GM19043 (cell line): Measurements from ENCODE around the gene SMARCD2.
"Not testable (repeated sequence)": the region's sequence is repeated elsewhere in the genome, so short reads cannot be mapped to it uniquely, and the experiment has no call there.

Source experiments
- ATAC-seq: cut with Tn5 transposase; IDR thresholded peaks from one replicate; pipeline ENCODE4 v1.9.1; 2021; ENCODE audit warnings: low read depth; ENCODE audit not compliant: unreplicated experiment

Gene SMARCD2

DNA sequence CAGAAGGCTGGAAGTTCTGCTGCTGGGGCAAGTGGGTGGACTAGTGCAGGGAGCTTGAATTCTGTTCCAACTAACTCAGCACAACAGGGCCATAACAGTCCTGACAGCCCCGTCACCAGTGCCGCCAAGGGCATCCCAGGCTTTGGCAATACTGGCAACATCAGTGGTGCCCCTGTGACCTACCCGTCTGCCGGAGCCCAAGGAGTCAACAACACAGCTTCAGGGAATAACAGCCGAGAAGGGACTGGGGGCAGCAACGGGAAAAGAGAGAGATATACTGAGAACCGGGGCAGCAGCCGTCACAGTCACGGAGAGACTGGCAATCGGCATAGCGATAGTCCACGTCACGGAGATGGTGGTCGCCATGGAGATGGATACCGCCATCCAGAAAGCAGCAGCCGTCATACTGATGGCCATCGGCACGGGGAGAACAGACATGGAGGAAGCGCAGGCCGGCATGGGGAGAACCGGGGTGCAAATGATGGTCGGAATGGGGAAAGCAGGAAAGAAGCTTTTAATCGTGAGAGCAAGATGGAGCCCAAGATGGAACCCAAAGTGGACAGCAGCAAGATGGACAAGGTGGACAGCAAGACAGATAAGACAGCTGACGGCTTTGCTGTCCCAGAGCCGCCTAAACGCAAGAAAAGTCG, 24.6 kb downstream of the SMARCD2 start:
- no peak for ATAC-seq

DNA sequence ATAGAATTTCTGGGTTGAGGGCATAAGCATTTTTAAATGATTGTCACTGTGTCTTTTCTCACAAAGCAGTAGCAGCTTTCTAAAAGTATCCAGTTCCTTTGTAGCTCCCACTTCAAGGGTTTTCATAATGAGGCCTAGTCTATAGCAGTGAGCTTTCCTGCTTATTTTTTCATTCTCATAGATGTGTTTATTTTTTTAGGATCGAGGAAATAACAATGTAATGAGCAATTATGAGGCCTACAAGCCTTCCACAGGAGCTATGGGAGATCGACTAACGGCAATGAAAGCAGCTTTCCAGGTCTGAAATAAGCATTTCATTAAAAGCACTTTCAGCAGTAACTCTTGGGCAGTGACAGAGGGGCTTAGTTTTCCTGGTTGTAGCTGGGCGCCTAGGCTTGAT, 25.8 kb downstream of the SMARCD2 start:
- ATAC-seq = no peak

- no peak for ATAC-seq
These were observed 26.4 kb downstream of the SMARCD2 start for GRCh38 chr17:63816123-63816522.

GRCh38 chr17:63809970-63810369, 32.5 kb downstream of the SMARCD2 start:
- no peak for ATAC-seq

DNA sequence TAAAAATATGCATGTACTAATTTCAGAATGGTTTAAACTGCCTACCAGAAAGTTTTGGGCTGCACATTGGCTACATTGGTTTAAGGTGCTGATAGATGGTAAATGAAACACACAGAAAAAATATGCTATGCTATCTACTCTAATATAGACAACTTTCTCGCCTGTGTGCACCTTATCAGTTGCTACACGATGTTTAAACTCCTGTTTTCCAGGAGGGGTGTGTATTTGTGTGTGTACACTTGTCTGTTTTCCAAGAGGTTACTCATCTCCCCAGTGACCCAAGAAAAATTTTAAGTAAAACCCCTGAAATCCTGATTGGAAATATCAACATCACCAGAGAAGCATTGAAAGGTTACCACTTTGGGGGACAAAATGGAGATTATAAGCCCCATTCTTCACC, 36.9 kb downstream of the SMARCD2 start:
- ATAC-seq = no peak

DNA sequence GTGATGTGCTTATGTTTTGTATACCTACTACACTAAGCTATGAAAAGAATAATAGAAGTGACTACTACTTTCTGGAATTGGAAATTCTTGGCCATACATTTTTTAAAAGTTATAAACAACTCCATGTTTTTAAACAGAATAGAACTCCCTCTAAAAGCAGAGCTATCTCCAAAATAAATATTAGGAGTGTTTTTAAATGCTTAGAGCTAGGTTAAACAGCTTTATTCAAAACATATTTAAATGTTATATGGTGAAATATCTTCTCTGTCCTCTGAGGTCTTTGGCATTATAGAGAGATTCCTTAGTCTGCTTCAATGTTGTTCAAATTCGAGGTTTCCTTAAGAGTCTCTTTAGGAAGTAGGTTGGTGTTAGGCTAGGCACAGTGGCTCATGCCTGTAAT, 38.2 kb downstream of the SMARCD2 start:
- ATAC-seq = no peak

- ATAC-seq = no peak
These were observed 41.7 kb downstream of the SMARCD2 start for GRCh38 chr17:63800783-63801182.

DNA sequence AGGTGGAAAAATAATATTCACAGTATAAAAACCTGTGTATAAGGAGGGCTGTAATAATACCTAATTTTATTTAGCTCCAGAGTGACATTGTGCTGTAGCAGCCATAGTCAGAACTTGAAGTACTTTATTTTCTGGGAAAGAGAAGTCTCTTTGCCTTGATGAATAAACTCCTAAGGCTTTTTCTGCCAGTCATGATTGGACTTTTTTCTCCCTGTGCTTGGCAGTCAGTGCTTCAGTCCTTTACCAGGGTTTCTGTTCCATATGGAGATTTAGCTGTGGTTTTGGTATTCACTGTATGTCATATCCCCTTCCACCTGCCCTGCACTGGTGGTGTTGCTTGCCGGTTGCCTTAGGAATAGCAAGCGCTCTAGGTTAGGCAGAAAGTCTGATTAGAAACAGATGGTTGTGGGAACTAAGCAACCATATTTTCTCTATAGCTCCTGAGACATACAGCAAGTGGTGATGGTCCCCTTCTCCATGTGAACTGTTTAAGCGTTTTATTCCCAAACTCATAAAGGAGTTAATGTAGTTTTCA, 43.8 kb downstream of the SMARCD2 start:
- no peak for ATAC-seq

DNA sequence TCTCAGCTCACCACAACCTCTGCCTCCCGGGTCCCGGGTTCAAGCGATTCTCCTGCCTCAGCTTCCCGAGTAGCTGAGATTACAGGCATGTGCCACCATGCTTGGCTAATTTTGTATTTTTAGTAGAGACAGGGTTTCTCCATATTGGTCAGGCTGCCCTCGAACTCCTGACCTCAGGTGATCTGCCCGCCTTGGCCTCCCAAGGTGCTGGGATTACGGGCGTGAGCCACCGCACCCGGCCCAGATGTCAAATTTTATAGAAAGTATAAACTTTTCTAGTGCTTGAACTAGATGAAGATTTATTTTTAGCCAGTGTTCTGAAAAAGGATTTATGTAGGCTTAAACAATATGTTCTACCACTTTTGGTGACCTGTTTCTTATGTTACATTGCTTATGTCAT, 46.1 kb downstream of the SMARCD2 start:
- not testable (repeated sequence) for ATAC-seq

GRCh38 chr17:63792055-63792729, 50.3 kb downstream of the SMARCD2 start:
- ATAC-seq = no peak

DNA sequence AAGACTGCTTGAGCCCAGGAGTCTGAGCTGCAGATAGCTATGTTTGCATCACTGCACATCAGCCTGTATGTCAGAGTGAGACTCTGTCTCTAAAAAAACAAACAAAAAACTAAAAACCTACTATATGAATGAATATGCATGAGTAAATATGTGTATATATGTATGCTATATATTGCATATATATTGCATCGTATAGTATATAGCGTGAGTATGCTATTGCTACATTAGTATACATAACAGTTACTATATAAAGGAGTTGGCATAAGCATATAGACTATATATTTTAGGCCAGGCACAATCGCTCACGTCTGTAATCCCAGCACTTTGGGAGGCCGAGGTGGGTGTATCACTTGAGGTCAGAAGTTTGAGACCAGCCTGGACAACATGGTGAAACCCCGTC, 52.4 kb downstream of the SMARCD2 start:
- no peak for ATAC-seq

- no peak for ATAC-seq
These were observed 55.3 kb downstream of the SMARCD2 start for GRCh38 chr17:63786971-63787711.

- ATAC-seq = no peak
These were observed 56.4 kb downstream of the SMARCD2 start for GRCh38 chr17:63786117-63786516.

- no peak for ATAC-seq
These were observed 56.9 kb downstream of the SMARCD2 start for GRCh38 chr17:63785556-63785955.

DNA sequence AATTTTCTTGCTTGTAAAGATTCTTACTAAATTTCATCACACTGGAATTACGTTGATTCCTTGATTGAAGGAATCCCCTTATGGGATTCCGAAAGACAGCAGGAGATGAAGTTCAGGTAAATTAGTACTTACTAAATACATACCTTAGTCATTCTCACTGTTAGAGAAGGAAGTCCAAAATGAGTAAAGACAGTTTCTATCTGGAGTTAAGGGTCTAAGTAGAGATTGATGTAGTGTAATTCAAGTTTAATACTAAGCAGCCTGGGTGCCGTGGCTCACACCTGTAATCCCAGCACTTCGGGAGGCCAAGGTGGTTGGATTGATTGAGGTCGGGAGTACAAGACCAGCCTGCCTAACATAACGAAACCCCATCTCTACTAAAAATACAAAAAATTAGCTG, 59.0 kb downstream of the SMARCD2 start:
- ATAC-seq = no peak
